ENCODE measurements around the gene CCDC141.

Gene CCDC141

GRCh38 chr2:178782236-178782635, 267.7 kb downstream of the CCDC141 start:
- H3K27ac ChIP-seq = no peak overlapping the region
- TF ChIP-seq CTCF (IDR thresholded peaks at IDR 0.05) = no peak
- TF ChIP-seq ZFX (IDR thresholded peaks at IDR 0.05; ENCODE audit: borderline replicate concordance) = no peak
